Calu3 (cell line): ENCODE results near the gene PLA2R1. TPM values are rescaled to one million over a fixed set of nuclear protein-coding genes. Genes with fewer than 3 reads are reported as not detected.

Experiments used
- Bru-seq: library from RNA; stranded (reverse); fragments of 400-500 nt; gene quantifications from one replicate; lab custom pipeline; 2021; lab: Mats Ljungman, UMichigan
- BruChase-seq, 2 experiments: library from RNA; stranded (reverse); fragments of 400-500 nt; gene quantifications; one replicate each; lab custom pipeline; 2021; lab: Mats Ljungman, UMichigan
- BruUV-seq: library from RNA; stranded (reverse); fragments of 400-500 nt; replicated peaks from 2 replicates; lab custom pipeline; 2021; lab: Mats Ljungman, UMichigan
- CTCF ChIA-PET: fragments of 300-600 bp; sonication (Branson Sonifier 250); formaldehyde crosslinking; loops from one replicate; lab custom pipeline; 2022; ENCODE audit warnings: antibody characterized with exemption; lab: Charles Lee
- DNase-seq: peaks from one replicate; pipeline ENCODE4 v3.0.0; 2022
- H3K27ac Mint-ChIP-seq: one replicate; pipeline ENCODE4 v1.8.0; 2022; ENCODE audit warnings: mixed read lengths; ENCODE audit not compliant: unreplicated experiment
- H3K27me3 Mint-ChIP-seq: one replicate; pipeline ENCODE4 v1.8.0; 2022; ENCODE audit warnings: mixed read lengths; ENCODE audit not compliant: unreplicated experiment
- H3K36me3 Mint-ChIP-seq: one replicate; pipeline ENCODE4 v1.8.0; 2022; ENCODE audit warnings: mild to moderate bottlenecking, moderate library complexity, mixed read lengths; ENCODE audit not compliant: insufficient read depth, unreplicated experiment
- H3K4me1 Mint-ChIP-seq: one replicate; pipeline ENCODE4 v1.8.0; 2022; ENCODE audit warnings: mild to moderate bottlenecking, low read depth, mixed read lengths; ENCODE audit not compliant: unreplicated experiment
- H3K4me3 Mint-ChIP-seq: one replicate; pipeline ENCODE4 v1.8.0; 2022; ENCODE audit warnings: mild to moderate bottlenecking, low read depth, moderate library complexity, mixed read lengths; ENCODE audit not compliant: unreplicated experiment
- H3K9me3 Mint-ChIP-seq: one replicate; pipeline ENCODE4 v1.8.0; 2022; ENCODE audit warnings: low read depth, mixed read lengths; ENCODE audit not compliant: unreplicated experiment
- CTCF ChIP-seq: fragments of 200-600 bp; IDR thresholded peaks from one replicate; pipeline ENCODE4 v1.8.0; 2022; ENCODE audit warnings: antibody characterized with exemption; ENCODE audit not compliant: unreplicated experiment
- intact Hi-C: fragments of 100-400 bp; cut with micrococcal nuclease; formaldehyde crosslinking; loops from one replicate; pipeline ENCODE4 v1.10.0; 2022; ENCODE audit not compliant: unreplicated experiment
- long read RNA-seq: library from polyadenylated mRNA; stranded (forward); transcript quantifications from one replicate; pipeline ENCODE4 v2.0.0, GENCODE V29; 2022
- total RNA-seq: library from RNA; stranded (reverse); gene quantifications from 2 replicates; pipeline ENCODE4 v1.2.3, GENCODE V29; 2022

PLA2R1 gene
- 5.1 and 5.8 TPM in 2 replicates for total RNA-seq
- percentile 51 among the genes with signal in this experiment for Bru-seq, nascent RNA
- percentile 46 among the genes with signal in this experiment for BruChase-seq, experiment 1, labeled RNA remaining after a 6-hour chase
- percentile 54 among the genes with signal in this experiment for BruChase-seq, experiment 2, labeled RNA remaining after a 2-hour chase
- long read RNA-seq, partial matches to known transcripts = 1 of 3 reads
- long read RNA-seq, other reads (novel, unspliced or antisense) = 2 of 3 reads

GRCh38 chr2:160062292-160063005 is at the start of gene PLA2R1:
PLA2R1 (minus strand) TSS chr2:160062615; CDS start chr2:160062403, 212 bp downstream.
- BruUV-seq = no TSS peak
- H3K4me3 Mint-ChIP-seq = peak within 1 kb of the TSS; percentile 83

GRCh38 chr2:160110674-160111239 is 48.3 kb upstream of the PLA2R1 start:
- H3K36me3 Mint-ChIP-seq = peaks cover 21% of the 10 kb centered on the region
- no peak for DNase-seq

More at GRCh38 chr2:160062292-160063005, at the start of gene PLA2R1:
- intact Hi-C loops = no loop called here
- Mint-ChIP-seq H3K4me1 (peaks cover 36% of the 10 kb centered on the region), H3K9me3 (peaks cover 4% of the 10 kb centered on the region), H3K36me3 (peaks cover 16% of the 10 kb centered on the region), H3K27ac (peak within 1 kb of the TSS; percentile 71), H3K27me3 (no peaks in the 10 kb centered on the region)
- CTCF ChIA-PET = no interaction called here
- no peak for TF ChIP-seq CTCF
- DNase-seq = peak; percentile 43

GRCh38 chr2:160109939-160110673 is 47.7 kb upstream of the PLA2R1 start:
- BruUV-seq = no TSS peak
- Mint-ChIP-seq H3K9me3 (no peaks in the 10 kb centered on the region), H3K27ac (no peak overlapping the region), H3K36me3 (peaks cover 14% of the 10 kb centered on the region), H3K27me3 (no peaks in the 10 kb centered on the region), H3K4me3 (no peak overlapping the region), H3K4me1 (no peaks in the 10 kb centered on the region)
- intact Hi-C loops = loop anchor here (1.0 to 2.0 kb wide), 3 partner anchors 101 to 860 kb away; no protein-coding TSS in a partner anchor
- TF ChIP-seq CTCF = peak; percentile 74
- CTCF ChIA-PET = interaction anchor here (0.6 to 1.4 kb wide), 8 partner anchors 32 to 954 kb away, joined by 3 to 7 read pairs (median 4); no protein-coding TSS in a partner anchor
- peak; percentile 75 for DNase-seq

More at GRCh38 chr2:160110674-160111239, 48.3 kb upstream of the PLA2R1 start:
- no peaks in the 10 kb centered on the region for H3K27me3 Mint-ChIP-seq
- H3K4me1 Mint-ChIP-seq = no peaks in the 10 kb centered on the region
- no peak for TF ChIP-seq CTCF
- H3K9me3 Mint-ChIP-seq = no peaks in the 10 kb centered on the region
- BruUV-seq = no TSS peak
- CTCF ChIA-PET = interaction anchor here (1.0 to 1.4 kb wide), 5 partner anchors 31 to 953 kb away, joined by 4 to 7 read pairs (median 4); no protein-coding TSS in a partner anchor
- intact Hi-C loops = loop anchor here (1.0 to 2.0 kb wide), 3 partner anchors 100 to 860 kb away; no protein-coding TSS in a partner anchor
- no peak overlapping the region for H3K4me3 Mint-ChIP-seq
- H3K27ac Mint-ChIP-seq = no peak overlapping the region

GRCh38 chr2:160109243-160109642 is 46.8 kb upstream of the PLA2R1 start:
- Mint-ChIP-seq H3K27me3 (no peaks in the 10 kb centered on the region), H3K36me3 (peaks cover 14% of the 10 kb centered on the region), H3K4me1 (peaks cover under 1% of the 10 kb centered on the region), H3K4me3 (no peak overlapping the region), H3K27ac (no peak overlapping the region), H3K9me3 (no peaks in the 10 kb centered on the region)
- no peak for TF ChIP-seq CTCF
- no TSS peak for BruUV-seq
- no peak for DNase-seq
- intact Hi-C loops = no loop called here
- CTCF ChIA-PET = interaction anchor here (1.1 to 1.4 kb wide), 2 partner anchors 33 to 171 kb away, joined by 4 read pairs; no protein-coding TSS in a partner anchor
